ENCODE measurements around the gene NFS1.
A peak's percentile ranks its signal among the peaks of the same experiment; 100 is the strongest.
"Not testable (repeated sequence)": the region's sequence is repeated elsewhere in the genome, so short reads cannot be mapped to it uniquely, and the experiment has no call there.

NFS1 gene

DNA sequence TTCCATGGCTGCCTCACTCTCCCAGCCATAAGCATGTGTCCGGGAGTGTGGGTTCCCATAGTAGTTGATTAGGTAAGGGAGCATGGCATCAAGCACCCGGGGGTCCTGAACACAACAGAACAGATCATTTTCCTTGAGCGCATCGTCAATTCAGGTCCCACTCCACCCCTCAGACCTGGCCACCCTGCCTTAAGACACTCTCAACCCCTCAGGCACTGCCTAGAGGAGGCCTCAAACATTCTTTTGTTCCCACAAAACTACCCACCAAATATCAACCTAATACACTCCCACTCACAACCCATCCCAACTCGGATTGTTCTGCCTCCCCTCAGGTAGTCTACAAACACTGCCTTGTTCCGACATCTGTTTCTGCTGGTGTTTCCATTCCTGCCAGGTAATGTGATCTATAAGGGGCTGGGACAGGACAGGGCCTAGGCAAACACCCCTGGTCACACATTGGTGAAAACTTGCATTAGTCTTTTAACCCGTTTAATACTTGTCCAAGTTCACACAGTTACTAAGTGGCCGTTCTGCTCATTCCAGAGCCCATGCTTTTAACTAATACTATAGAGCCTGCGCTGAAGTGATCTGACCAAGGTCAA, 1.4 kb downstream of the NFS1 start:
- Histone ChIP-seq H3K4me3 (ENCODE audit: low read depth, low read length) (peak overlapping the region; percentile 93), H3K36me3 (ENCODE audit: insufficient read depth, low read length) (peaks cover 5% of the 10 kb centered on the region; the same call in 1 of the 2 replicates), H2AFZ (ENCODE audit: low read length, unreplicated experiment) (peak overlapping the region; percentile 85), H3K79me2 (ENCODE audit: control insufficient read depth, insufficient read depth, low read length, unreplicated experiment) (peaks cover 31% of the 10 kb centered on the region), H3K27me3 (ENCODE audit: insufficient read depth, low read length) (no peaks in the 10 kb centered on the region), H3K27ac (ENCODE audit: low read depth, low read length) (no peak overlapping the region), H3K4me1 (ENCODE audit: control insufficient read depth, insufficient read depth, low read length, unreplicated experiment) (peaks cover 26% of the 10 kb centered on the region)

DNA sequence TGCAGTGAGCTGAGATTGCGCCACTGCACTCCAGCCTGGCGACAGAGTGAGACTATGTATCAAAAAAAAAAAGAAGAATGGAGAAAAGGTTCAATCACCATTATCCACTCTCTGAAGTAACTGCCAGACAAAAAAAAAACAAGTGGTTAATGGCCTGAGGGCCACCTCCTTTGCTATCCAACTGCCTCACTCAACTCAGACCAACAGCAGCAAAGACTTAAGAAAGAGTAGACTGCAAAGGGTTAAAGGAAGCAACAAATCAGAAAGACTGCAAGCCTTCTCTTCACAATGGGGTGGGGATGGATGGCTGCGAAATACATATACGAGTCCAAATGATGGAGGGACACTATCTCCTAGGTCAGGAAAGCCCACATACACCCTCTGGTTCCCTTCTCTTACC, 3.2 kb downstream of the NFS1 start:
- H3K27ac ChIP-seq (ENCODE audit: low read depth, low read length), result no peak overlapping the region
- peaks cover 4% of the 10 kb centered on the region; the same call in 1 of the 2 replicates for H3K36me3 ChIP-seq (ENCODE audit: insufficient read depth, low read length)
- peaks cover 28% of the 10 kb centered on the region for H3K79me2 ChIP-seq (ENCODE audit: control insufficient read depth, insufficient read depth, low read length, unreplicated experiment)

DNA sequence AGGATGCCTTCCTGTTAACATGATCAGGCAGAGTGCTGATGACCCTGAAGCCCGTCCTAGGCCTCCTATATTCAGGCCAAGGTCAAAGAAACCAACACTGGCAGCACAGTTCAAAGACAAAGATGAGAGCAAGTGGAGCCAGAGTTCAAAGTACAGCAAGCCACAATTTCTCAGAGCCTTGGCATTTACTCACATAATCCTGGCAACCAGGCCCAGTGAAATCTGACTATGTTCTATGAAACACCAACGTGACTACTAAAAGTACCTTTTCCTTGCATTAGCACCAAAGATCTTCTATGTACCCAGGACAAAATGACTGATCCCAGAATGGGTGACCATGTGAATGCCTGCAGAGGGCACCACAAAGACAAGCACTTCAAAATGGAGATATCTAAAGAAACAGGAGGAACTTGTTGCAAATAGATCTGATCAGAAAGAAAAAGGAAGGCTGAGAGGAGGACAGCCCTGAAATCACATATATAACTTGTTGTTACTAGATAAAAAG, 3.9 kb downstream of the NFS1 start:
- Histone ChIP-seq H3K36me3 (ENCODE audit: insufficient read depth, low read length) (peaks cover 4% of the 10 kb centered on the region; the same call in 1 of the 2 replicates), H3K4me1 (ENCODE audit: control insufficient read depth, insufficient read depth, low read length, unreplicated experiment) (peaks cover 13% of the 10 kb centered on the region), H3K79me2 (ENCODE audit: control insufficient read depth, insufficient read depth, low read length, unreplicated experiment) (peaks cover 21% of the 10 kb centered on the region), H3K27me3 (ENCODE audit: insufficient read depth, low read length) (no peaks in the 10 kb centered on the region), H3K4me3 (ENCODE audit: low read depth, low read length) (no peak overlapping the region), H2AFZ (ENCODE audit: low read length, unreplicated experiment) (no peak overlapping the region), H3K27ac (ENCODE audit: low read depth, low read length) (no peak overlapping the region)

More for the DNA sequence above, 3.2 kb downstream of the NFS1 start:
- Histone ChIP-seq H3K27me3 (ENCODE audit: insufficient read depth, low read length) (no peaks in the 10 kb centered on the region), H3K4me3 (ENCODE audit: low read depth, low read length) (no peak overlapping the region), H2AFZ (ENCODE audit: low read length, unreplicated experiment) (no peak overlapping the region), H3K4me1 (ENCODE audit: control insufficient read depth, insufficient read depth, low read length, unreplicated experiment) (peaks cover 18% of the 10 kb centered on the region)

GRCh38 chr20:35690265-35690664, 8.9 kb downstream of the NFS1 start:
- no peaks in the 10 kb centered on the region for H3K79me2 ChIP-seq (ENCODE audit: control insufficient read depth, insufficient read depth, low read length, unreplicated experiment)
- no peak overlapping the region for H3K27ac ChIP-seq (ENCODE audit: low read depth, low read length)
- no peaks in the 10 kb centered on the region for H3K4me1 ChIP-seq (ENCODE audit: control insufficient read depth, insufficient read depth, low read length, unreplicated experiment)
- H2AFZ ChIP-seq (ENCODE audit: low read length, unreplicated experiment), result no peak overlapping the region
- H3K36me3 ChIP-seq (ENCODE audit: insufficient read depth, low read length), result peaks cover 6% of the 10 kb centered on the region; the same call in 1 of the 2 replicates
- H3K27me3 ChIP-seq (ENCODE audit: insufficient read depth, low read length), result no peaks in the 10 kb centered on the region
- no peak overlapping the region for H3K4me3 ChIP-seq (ENCODE audit: low read depth, low read length)

DNA sequence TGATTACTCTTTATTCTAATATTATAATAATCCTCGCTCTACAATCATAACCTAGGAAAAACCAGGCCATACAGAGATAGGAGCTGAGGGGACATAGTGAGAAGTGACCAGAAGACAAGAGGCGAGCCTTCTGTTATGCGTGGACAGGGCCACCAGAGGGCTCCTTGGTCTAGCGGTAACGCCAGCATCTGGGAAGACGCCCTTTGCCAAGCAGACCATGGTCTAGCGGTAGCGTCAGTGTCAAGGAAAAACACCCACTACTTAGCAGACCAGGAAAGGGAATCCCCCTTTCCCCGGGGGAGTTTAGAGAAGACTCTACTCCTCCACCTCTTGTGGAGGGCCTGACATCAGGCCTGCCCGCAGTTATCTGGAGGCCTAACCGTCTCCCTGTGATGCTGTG, 12.3 kb downstream of the NFS1 start:
- not testable (repeated sequence) for H3K36me3 ChIP-seq (ENCODE audit: insufficient read depth, low read length); H3K27ac ChIP-seq (ENCODE audit: low read depth, low read length); H2AFZ ChIP-seq (ENCODE audit: low read length, unreplicated experiment); H3K27me3 ChIP-seq (ENCODE audit: insufficient read depth, low read length); H3K4me3 ChIP-seq (ENCODE audit: low read depth, low read length); H3K4me1 ChIP-seq (ENCODE audit: control insufficient read depth, insufficient read depth, low read length, unreplicated experiment); H3K79me2 ChIP-seq (ENCODE audit: control insufficient read depth, insufficient read depth, low read length, unreplicated experiment)

DNA sequence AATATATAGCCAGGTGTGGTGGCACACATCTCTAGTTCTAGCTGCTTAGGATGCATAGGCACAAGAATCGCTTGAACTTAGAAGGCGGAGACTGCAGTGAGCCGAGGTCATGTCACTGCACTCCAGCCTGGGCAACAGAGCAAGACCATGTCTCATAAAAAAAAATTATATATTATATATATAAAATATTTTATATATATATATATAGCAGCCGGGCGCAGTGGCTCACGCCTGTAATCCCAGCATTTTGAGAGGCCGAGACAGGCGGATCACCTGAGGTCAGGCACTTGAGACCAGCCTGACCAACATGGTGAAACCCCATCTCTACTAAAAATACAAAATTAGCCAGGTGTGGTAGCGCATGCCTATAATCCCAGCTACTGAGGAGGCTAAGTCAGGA, 13.8 kb downstream of the NFS1 start:
- H3K79me2 ChIP-seq (ENCODE audit: control insufficient read depth, insufficient read depth, low read length, unreplicated experiment); H3K4me3 ChIP-seq (ENCODE audit: low read depth, low read length); H3K4me1 ChIP-seq (ENCODE audit: control insufficient read depth, insufficient read depth, low read length, unreplicated experiment); H3K27me3 ChIP-seq (ENCODE audit: insufficient read depth, low read length); H2AFZ ChIP-seq (ENCODE audit: low read length, unreplicated experiment); H3K27ac ChIP-seq (ENCODE audit: low read depth, low read length); H3K36me3 ChIP-seq (ENCODE audit: insufficient read depth, low read length): not testable (repeated sequence)

DNA sequence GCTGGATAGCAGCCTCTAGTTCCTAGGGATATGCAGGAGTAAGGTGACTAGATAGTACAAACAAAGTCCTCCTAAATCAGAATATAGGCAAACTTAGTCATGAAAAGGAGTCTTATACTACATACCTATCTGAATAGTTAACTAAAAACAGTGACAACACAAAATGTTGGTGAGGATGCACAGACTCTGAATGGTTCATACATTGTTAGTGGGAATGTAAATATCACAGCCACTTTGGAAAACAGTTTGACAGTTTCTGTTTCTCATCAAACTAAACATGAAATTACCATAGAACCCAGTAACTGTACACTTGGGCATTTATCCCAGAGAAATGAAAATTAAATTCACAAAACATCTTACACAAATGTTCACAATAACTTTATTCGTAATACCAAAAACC, 17.2 kb downstream of the NFS1 start:
- Histone ChIP-seq H3K36me3 (ENCODE audit: insufficient read depth, low read length) (no peaks in the 10 kb centered on the region; the same call in 1 of the 2 replicates), H2AFZ (ENCODE audit: low read length, unreplicated experiment) (no peak overlapping the region), H3K4me1 (ENCODE audit: control insufficient read depth, insufficient read depth, low read length, unreplicated experiment) (no peaks in the 10 kb centered on the region), H3K27me3 (ENCODE audit: insufficient read depth, low read length) (no peaks in the 10 kb centered on the region), H3K79me2 (ENCODE audit: control insufficient read depth, insufficient read depth, low read length, unreplicated experiment) (no peaks in the 10 kb centered on the region), H3K4me3 (ENCODE audit: low read depth, low read length) (no peak overlapping the region), H3K27ac (ENCODE audit: low read depth, low read length) (no peak overlapping the region)

GRCh38 chr20:35680452-35681183, 18.5 kb downstream of the NFS1 start:
- no peaks in the 10 kb centered on the region; the same call in 1 of the 2 replicates for H3K36me3 ChIP-seq (ENCODE audit: insufficient read depth, low read length)
- H2AFZ ChIP-seq (ENCODE audit: low read length, unreplicated experiment), result no peak overlapping the region
- H3K79me2 ChIP-seq (ENCODE audit: control insufficient read depth, insufficient read depth, low read length, unreplicated experiment), result no peaks in the 10 kb centered on the region
- no peaks in the 10 kb centered on the region for H3K27me3 ChIP-seq (ENCODE audit: insufficient read depth, low read length)
- H3K27ac ChIP-seq (ENCODE audit: low read depth, low read length), result no peak overlapping the region
- no peaks in the 10 kb centered on the region for H3K4me1 ChIP-seq (ENCODE audit: control insufficient read depth, insufficient read depth, low read length, unreplicated experiment)
- no peak overlapping the region for H3K4me3 ChIP-seq (ENCODE audit: low read depth, low read length)

- H2AFZ ChIP-seq (ENCODE audit: low read length, unreplicated experiment), result no peak overlapping the region
- H3K79me2 ChIP-seq (ENCODE audit: control insufficient read depth, insufficient read depth, low read length, unreplicated experiment), result no peaks in the 10 kb centered on the region
- H3K4me1 ChIP-seq (ENCODE audit: control insufficient read depth, insufficient read depth, low read length, unreplicated experiment), result no peaks in the 10 kb centered on the region
- H3K4me3 ChIP-seq (ENCODE audit: low read depth, low read length), result no peak overlapping the region
- no peak overlapping the region for H3K27ac ChIP-seq (ENCODE audit: low read depth, low read length)
- peaks cover 15% of the 10 kb centered on the region; the same call in 1 of the 2 replicates for H3K36me3 ChIP-seq (ENCODE audit: insufficient read depth, low read length)
- no peaks in the 10 kb centered on the region for H3K27me3 ChIP-seq (ENCODE audit: insufficient read depth, low read length)
Measured at GRCh38 chr20:35674921-35675320, 24.2 kb downstream of the NFS1 start.

- Histone ChIP-seq H3K27ac (ENCODE audit: low read depth, low read length) (no peak overlapping the region), H3K79me2 (ENCODE audit: control insufficient read depth, insufficient read depth, low read length, unreplicated experiment) (no peaks in the 10 kb centered on the region), H3K27me3 (ENCODE audit: insufficient read depth, low read length) (no peaks in the 10 kb centered on the region), H3K4me3 (ENCODE audit: low read depth, low read length) (no peak overlapping the region), H2AFZ (ENCODE audit: low read length, unreplicated experiment) (no peak overlapping the region), H3K36me3 (ENCODE audit: insufficient read depth, low read length) (peaks cover 21% of the 10 kb centered on the region), H3K4me1 (ENCODE audit: control insufficient read depth, insufficient read depth, low read length, unreplicated experiment) (no peaks in the 10 kb centered on the region)
Measured at GRCh38 chr20:35673884-35674283, 25.3 kb downstream of the NFS1 start.

- Histone ChIP-seq H3K4me1 (ENCODE audit: control insufficient read depth, insufficient read depth, low read length, unreplicated experiment) (no peaks in the 10 kb centered on the region), H3K27ac (ENCODE audit: low read depth, low read length) (no peak overlapping the region), H2AFZ (ENCODE audit: low read length, unreplicated experiment) (no peak overlapping the region), H3K79me2 (ENCODE audit: control insufficient read depth, insufficient read depth, low read length, unreplicated experiment) (peaks cover 2% of the 10 kb centered on the region), H3K27me3 (ENCODE audit: insufficient read depth, low read length) (no peaks in the 10 kb centered on the region), H3K36me3 (ENCODE audit: insufficient read depth, low read length) (peaks cover 27% of the 10 kb centered on the region), H3K4me3 (ENCODE audit: low read depth, low read length) (no peak overlapping the region)
Measured at GRCh38 chr20:35669681-35670080, 29.5 kb downstream of the NFS1 start.

Data from ACC112 (cell line).